ENCODE results near the gene RAMP3.

RAMP3 gene

DNA sequence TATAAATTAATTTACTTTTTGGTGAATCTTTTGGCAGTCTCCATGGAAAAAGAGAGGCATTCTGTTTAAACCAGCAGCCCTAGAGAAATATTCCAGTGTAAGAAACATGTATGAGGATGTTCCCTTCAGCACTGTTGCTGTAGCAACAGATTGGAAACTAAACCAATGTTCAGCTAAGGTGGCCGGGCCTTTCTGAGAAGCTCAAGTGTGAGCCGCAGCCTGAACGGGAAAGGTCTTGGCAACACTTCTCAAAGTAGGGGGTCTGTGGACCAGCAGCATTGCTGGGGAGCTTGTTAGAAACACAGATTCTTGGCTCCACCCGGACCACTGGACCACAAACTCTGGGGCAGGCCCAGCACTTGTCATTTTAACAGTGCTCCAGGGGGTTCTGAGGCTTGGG, 36.2 kb downstream of the RAMP3 start:
- Histone ChIP-seq H3F3A (ENCODE audit: low read depth) (no peaks in the 10 kb centered on the region), H3K4me3 (ENCODE audit: low read length, poor library complexity, severe bottlenecking) (no peak overlapping the region), H3K9me3 (ENCODE audit: insufficient read depth, low read depth, low read length) (no peaks in the 10 kb centered on the region), H3K36me3 (ENCODE audit: insufficient read depth, low read length) (no peaks in the 10 kb centered on the region), H3K9ac (ENCODE audit: low read depth, low read length, poor library complexity, severe bottlenecking) (no peak overlapping the region), H3K9me2 (replicated peaks; ENCODE audit: low read depth, low read length) (no peaks in the 10 kb centered on the region), H4K20me1 (ENCODE audit: insufficient read depth, low read length, poor library complexity, severe bottlenecking) (no peaks in the 10 kb centered on the region), H3K79me2 (ENCODE audit: insufficient read depth, low read length) (no peaks in the 10 kb centered on the region), H3K4me2 (ENCODE audit: low read depth, low read length, poor library complexity, severe bottlenecking) (no peak overlapping the region), H3K27me3 (ENCODE audit: insufficient read depth, low read length, poor library complexity, severe bottlenecking) (no peaks in the 10 kb centered on the region), H2AFZ (ENCODE audit: low read length) (no peak overlapping the region), H3K4me1 (ENCODE audit: insufficient read depth, low read length, poor library complexity, severe bottlenecking) (no peaks in the 10 kb centered on the region)
- TF ChIP-seq CTCF (conservative IDR thresholded peaks at IDR 0.05; ENCODE audit: low read length) = no peak
- no peak for TF ChIP-seq EZH2phosphoT487 (IDR thresholded peaks at IDR 0.05; ENCODE audit: borderline replicate concordance)

GRCh38 chr7:45196374-45196773, 38.8 kb downstream of the RAMP3 start:
- Histone ChIP-seq H3K27me3 (ENCODE audit: insufficient read depth, low read length, poor library complexity, severe bottlenecking) (no peaks in the 10 kb centered on the region), H3K9me2 (replicated peaks; ENCODE audit: low read depth, low read length) (no peaks in the 10 kb centered on the region), H2AFZ (ENCODE audit: low read length) (no peak overlapping the region), H4K20me1 (ENCODE audit: insufficient read depth, low read length, poor library complexity, severe bottlenecking) (no peaks in the 10 kb centered on the region), H3K4me2 (ENCODE audit: low read depth, low read length, poor library complexity, severe bottlenecking) (no peak overlapping the region), H3K36me3 (ENCODE audit: insufficient read depth, low read length) (no peaks in the 10 kb centered on the region), H3K9me3 (ENCODE audit: insufficient read depth, low read depth, low read length) (no peaks in the 10 kb centered on the region), H3K9ac (ENCODE audit: low read depth, low read length, poor library complexity, severe bottlenecking) (no peak overlapping the region), H3K79me2 (ENCODE audit: insufficient read depth, low read length) (no peaks in the 10 kb centered on the region), H3K4me1 (ENCODE audit: insufficient read depth, low read length, poor library complexity, severe bottlenecking) (no peaks in the 10 kb centered on the region), H3K4me3 (ENCODE audit: low read length, poor library complexity, severe bottlenecking) (no peak overlapping the region), H3F3A (ENCODE audit: low read depth) (no peaks in the 10 kb centered on the region)
- TF ChIP-seq CTCF (conservative IDR thresholded peaks at IDR 0.05; ENCODE audit: low read length) = no peak
- TF ChIP-seq EZH2phosphoT487 (IDR thresholded peaks at IDR 0.05; ENCODE audit: borderline replicate concordance) = no peak

DNA sequence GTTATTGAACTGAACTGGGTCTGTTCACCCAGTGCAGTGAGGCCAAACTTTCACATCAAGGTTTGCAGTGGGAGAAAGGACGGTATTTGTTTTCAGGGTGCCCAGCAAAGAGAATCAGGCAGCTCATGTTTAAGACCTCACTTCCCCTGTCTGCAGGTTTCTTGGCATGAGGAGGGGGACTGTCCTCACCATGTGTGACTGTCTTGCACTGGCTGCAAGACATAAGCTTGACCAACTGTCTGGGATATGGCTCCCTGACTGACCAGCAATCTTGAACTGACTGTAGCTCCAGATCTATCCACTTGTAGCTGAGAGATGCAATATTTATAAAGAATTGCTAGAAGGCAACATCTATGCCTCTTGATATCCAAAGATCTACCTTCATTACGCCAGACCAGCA, 39.9 kb downstream of the RAMP3 start:
- Histone ChIP-seq H3K4me2 (ENCODE audit: low read depth, low read length, poor library complexity, severe bottlenecking) (no peak overlapping the region), H3K36me3 (ENCODE audit: insufficient read depth, low read length) (no peaks in the 10 kb centered on the region), H3K79me2 (ENCODE audit: insufficient read depth, low read length) (no peaks in the 10 kb centered on the region), H4K20me1 (ENCODE audit: insufficient read depth, low read length, poor library complexity, severe bottlenecking) (no peaks in the 10 kb centered on the region), H3K27me3 (ENCODE audit: insufficient read depth, low read length, poor library complexity, severe bottlenecking) (no peaks in the 10 kb centered on the region), H3K4me3 (ENCODE audit: low read length, poor library complexity, severe bottlenecking) (no peak overlapping the region), H3K9me3 (ENCODE audit: insufficient read depth, low read depth, low read length) (no peaks in the 10 kb centered on the region), H3K9me2 (replicated peaks; ENCODE audit: low read depth, low read length) (no peaks in the 10 kb centered on the region), H2AFZ (ENCODE audit: low read length) (no peak overlapping the region), H3K9ac (ENCODE audit: low read depth, low read length, poor library complexity, severe bottlenecking) (no peak overlapping the region), H3K4me1 (ENCODE audit: insufficient read depth, low read length, poor library complexity, severe bottlenecking) (no peaks in the 10 kb centered on the region), H3F3A (ENCODE audit: low read depth) (no peaks in the 10 kb centered on the region)
- TF ChIP-seq EZH2phosphoT487 (IDR thresholded peaks at IDR 0.05; ENCODE audit: borderline replicate concordance) = no peak
- no peak for TF ChIP-seq CTCF (conservative IDR thresholded peaks at IDR 0.05; ENCODE audit: low read length)

Measured in Loucy (cell line).